Prostate gland (tissue), 2 donors: ENCODE data around the gene CDH13. TPM values are rescaled to one million over a fixed set of nuclear protein-coding genes. Genes with fewer than 3 reads are reported as not detected.

Experiments
- DNase-seq: peaks from one replicate; pipeline ENCODE4 v3.0.0-alpha.2; 2019; ENCODE audit warnings: low spot score
- H3K27ac ChIP-seq, 2 donors: fragments of 200-600 bp; sonication (generic); 2 replicates each; pipeline ENCODE4 v1.5.1; 2017 to 2019
- H3K27me3 ChIP-seq: fragments of 200-600 bp; sonication (generic); replicated peaks from 2 replicates; pipeline ENCODE4 v1.5.1; 2019; ENCODE audit not compliant: insufficient read depth
- H3K36me3 ChIP-seq, 2 donors: fragments of 200-600 bp; sonication (generic); 1 replicate in 1 of 2; 2 replicates in 1 of 2; pipeline versions ENCODE4 v1.5.1 to v1.8.1; 2017 to 2019
- H3K4me1 ChIP-seq: fragments of 200-600 bp; sonication (generic); replicated peaks from 2 replicates; pipeline ENCODE4 v1.5.1; 2019
- H3K4me3 ChIP-seq, 2 donors: fragments of 200-600 bp; sonication (generic); 2 replicates each; pipeline ENCODE4 v1.5.1; 2017 to 2019
- H3K9me3 ChIP-seq: fragments of 200-600 bp; sonication (generic); 2 replicates; pipeline ENCODE4 v1.5.1; 2017
- POLR2A ChIP-seq: fragments of 450-650 bp; IDR thresholded peaks from one replicate; pipeline ENCODE4 v1.6.1; 2016; ENCODE audit warnings: antibody characterized with exemption, mild to moderate bottlenecking
- POLR2AphosphoS5 ChIP-seq: sonication (generic); formaldehyde crosslinking; IDR thresholded peaks from one replicate; pipeline ENCODE4 v1.6.1; 2017; ENCODE audit warnings: antibody characterized with exemption
- WGBS: methylation state at CpG from one replicate; pipeline ENCODE4 v1.1.5; 2018; 5-methylcytosine and 5-hydroxymethylcytosine counted together
- intact Hi-C: fragments of 100-400 bp; cut with DNase I; formaldehyde crosslinking; loops from one replicate; pipeline ENCODE4 v1.14.2; 2022
- total RNA-seq, 2 donors: library from RNA; depleted of rRNA; stranded (reverse); fragments of >200 nt; gene quantifications; one replicate each; pipeline ENCODE4 v1.1.0, GENCODE V29; 2016
- TF ChIP-seq, protein P1 (sequence below), 4 experiments: fragments of 200-600 bp in 2 of 4; fragments of 450-650 bp in 2 of 4; sonication (generic) in 2 of 4; IDR thresholded peaks; 1 replicate in 3 of 4; 2 replicates in 1 of 4; pipeline ENCODE4 v1.5.1; 2016 to 2019; ENCODE audit warnings: antibody characterized with exemption in 4 of 4, mild to moderate bottlenecking in 2 of 4, moderate library complexity in 2 of 4

The CDH13 gene
- total RNA-seq, 2 donors from 2014 or later: 20.6 to 23.0 TPM

DNA sequence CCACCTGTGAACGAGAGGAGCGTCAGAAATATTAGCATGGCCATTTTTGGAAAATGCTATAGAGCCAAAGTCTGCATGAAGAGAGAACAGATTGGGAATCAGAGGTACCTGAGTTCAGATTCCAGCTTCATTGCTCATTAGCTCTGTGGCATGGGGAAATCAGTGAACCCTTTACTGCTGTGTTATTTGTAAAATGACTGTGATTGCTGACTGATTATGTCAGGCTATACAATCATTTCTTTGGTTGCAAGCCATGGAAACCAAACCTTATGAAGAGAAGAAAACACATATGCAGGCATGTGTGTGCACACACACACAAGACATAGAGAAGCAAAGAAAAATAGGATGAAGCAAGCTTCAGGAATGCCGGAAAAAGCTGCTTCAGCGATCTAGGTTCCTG, 1079.6 kb downstream of the CDH13 start:
- no peak overlapping the region for H3K4me3 ChIP-seq
- no peak overlapping the region for H3K27ac ChIP-seq
- intact Hi-C loops: no loop called here
- H3K27me3 ChIP-seq: no peaks in the 10 kb centered on the region
- DNase-seq: no peak
- WGBS: 84% methylated on average over 4 of the region's 4 CpGs
- no peaks in the 10 kb centered on the region for H3K36me3 ChIP-seq
- no peaks in the 10 kb centered on the region for H3K4me1 ChIP-seq
- no peak for TF ChIP-seq POLR2A
- no peaks in the 10 kb centered on the region for H3K9me3 ChIP-seq

DNA sequence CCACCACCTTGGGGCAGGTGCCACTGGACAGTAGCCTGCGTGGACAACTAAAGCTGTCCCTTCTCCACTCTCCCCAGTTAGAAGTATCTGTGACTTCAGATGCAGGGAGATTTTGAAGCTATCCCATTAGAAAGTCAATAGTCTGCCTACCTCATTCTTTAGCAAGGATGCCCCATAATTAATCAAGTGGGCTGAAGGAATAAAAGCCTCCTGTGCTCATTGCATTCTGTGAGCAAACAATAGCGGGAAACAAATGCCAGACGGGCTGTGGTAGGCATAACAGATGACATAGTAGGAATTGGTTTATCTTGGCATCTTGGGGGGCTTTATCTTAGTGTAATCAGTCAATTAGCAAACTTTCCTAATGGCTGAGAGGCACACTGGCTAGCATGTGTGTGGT, 1084.3 kb downstream of the CDH13 start:
- Histone ChIP-seq H3K9me3 (no peaks in the 10 kb centered on the region), H3K36me3 (no peaks in the 10 kb centered on the region), H3K27ac (no peak overlapping the region), H3K4me3 (no peak overlapping the region), H3K4me1 (no peaks in the 10 kb centered on the region), H3K27me3 (no peaks in the 10 kb centered on the region)
- intact Hi-C loops: no loop called here
- TF ChIP-seq POLR2AphosphoS5 (no peak), POLR2A (no peak)
- TF ChIP-seq, protein P1, sequence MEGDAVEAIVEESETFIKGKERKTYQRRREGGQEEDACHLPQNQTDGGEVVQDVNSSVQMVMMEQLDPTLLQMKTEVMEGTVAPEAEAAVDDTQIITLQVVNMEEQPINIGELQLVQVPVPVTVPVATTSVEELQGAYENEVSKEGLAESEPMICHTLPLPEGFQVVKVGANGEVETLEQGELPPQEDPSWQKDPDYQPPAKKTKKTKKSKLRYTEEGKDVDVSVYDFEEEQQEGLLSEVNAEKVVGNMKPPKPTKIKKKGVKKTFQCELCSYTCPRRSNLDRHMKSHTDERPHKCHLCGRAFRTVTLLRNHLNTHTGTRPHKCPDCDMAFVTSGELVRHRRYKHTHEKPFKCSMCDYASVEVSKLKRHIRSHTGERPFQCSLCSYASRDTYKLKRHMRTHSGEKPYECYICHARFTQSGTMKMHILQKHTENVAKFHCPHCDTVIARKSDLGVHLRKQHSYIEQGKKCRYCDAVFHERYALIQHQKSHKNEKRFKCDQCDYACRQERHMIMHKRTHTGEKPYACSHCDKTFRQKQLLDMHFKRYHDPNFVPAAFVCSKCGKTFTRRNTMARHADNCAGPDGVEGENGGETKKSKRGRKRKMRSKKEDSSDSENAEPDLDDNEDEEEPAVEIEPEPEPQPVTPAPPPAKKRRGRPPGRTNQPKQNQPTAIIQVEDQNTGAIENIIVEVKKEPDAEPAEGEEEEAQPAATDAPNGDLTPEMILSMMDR (IDR thresholded peaks at IDR 0.05): no peak
- DNase-seq: no peak
- 67% methylated on average over 3 of the region's 3 CpGs for WGBS

- Histone ChIP-seq H3K27me3 (no peaks in the 10 kb centered on the region), H3K27ac (no peak overlapping the region), H3K36me3 (no peaks in the 10 kb centered on the region), H3K9me3 (no peaks in the 10 kb centered on the region), H3K4me1 (no peaks in the 10 kb centered on the region), H3K4me3 (no peak overlapping the region)
- intact Hi-C loops: no loop called here
- WGBS: 66% methylated on average over 4 of the region's 4 CpGs
- no peak for TF ChIP-seq POLR2A
- no peak for TF ChIP-seq POLR2AphosphoS5
- TF ChIP-seq, protein P1 (IDR thresholded peaks at IDR 0.05): no peak
- DNase-seq: no peak
These were observed 1086.8 kb downstream of the CDH13 start for GRCh38 chr16:83713597-83713996.

DNA sequence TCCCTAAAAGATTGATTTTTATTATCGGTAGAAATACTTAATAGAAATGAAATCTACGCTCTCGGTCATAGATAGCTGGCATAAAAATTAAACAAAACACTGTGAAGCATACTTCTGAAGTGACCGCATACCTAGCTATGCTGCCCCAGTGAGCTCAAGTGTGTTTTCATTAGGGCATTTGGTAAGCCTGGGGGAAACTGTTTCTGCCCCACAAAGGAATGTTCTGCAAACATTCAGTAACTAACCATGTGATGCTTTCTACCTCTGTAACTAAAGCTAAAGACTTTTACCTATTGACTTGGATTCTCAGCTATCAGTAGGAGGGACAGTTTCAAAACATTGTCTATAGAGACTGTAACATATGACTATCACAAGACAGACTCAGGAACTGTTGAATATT, 1087.5 kb downstream of the CDH13 start:
- H3K9me3 ChIP-seq: no peaks in the 10 kb centered on the region
- no peak overlapping the region for H3K4me3 ChIP-seq
- H3K27ac ChIP-seq: no peak overlapping the region
- no peaks in the 10 kb centered on the region for H3K4me1 ChIP-seq
- intact Hi-C loops: no loop called here
- no peak for DNase-seq
- no peaks in the 10 kb centered on the region for H3K27me3 ChIP-seq
- 94% methylated on average over 4 of the region's 4 CpGs for WGBS
- TF ChIP-seq POLR2AphosphoS5 (no peak), POLR2A (no peak)
- TF ChIP-seq, protein P1 (IDR thresholded peaks at IDR 0.05): no peak
- H3K36me3 ChIP-seq: no peaks in the 10 kb centered on the region

GRCh38 chr16:83715217-83715920, 1088.6 kb downstream of the CDH13 start:
- H3K27me3 ChIP-seq: no peaks in the 10 kb centered on the region
- intact Hi-C loops: no loop called here
- WGBS: 57% methylated on average over 14 of the region's 14 CpGs
- peak; percentile 44 for DNase-seq
- no peak overlapping the region for H3K27ac ChIP-seq
- H3K4me1 ChIP-seq: no peaks in the 10 kb centered on the region
- H3K9me3 ChIP-seq: no peaks in the 10 kb centered on the region
- no peaks in the 10 kb centered on the region for H3K36me3 ChIP-seq
- peak; percentile 32 for TF ChIP-seq POLR2AphosphoS5
- TF ChIP-seq, protein P1 (IDR thresholded peaks at IDR 0.05): no peak
- H3K4me3 ChIP-seq: no peak overlapping the region
